ENCODE measurements around the gene SLC31A1. TPM values are rescaled to one million over a fixed set of nuclear protein-coding genes. Genes with fewer than 3 reads are reported as not detected.
A peak's percentile ranks its signal among the peaks of the same experiment; 100 is the strongest.

The SLC31A1 gene
- total and polyA plus RNA-seq, 2 of the 13 experiments (the other 11 are each of a cell fraction or from before 2014, with no cell fraction given), result 62.9 to 70.0 TPM

GRCh38 chr9:113275157-113276131, 54.1 kb downstream of the SLC31A1 start, which contains the start of the genes CDC26 and PRPF4 (continued):
- TF ChIP-seq ZNF691 (CRISPR knock-in tag; IDR thresholded peaks at IDR 0.05; ENCODE audit: borderline replicate concordance, low read depth) (no peak; the same call in 1 of the 2 replicates), HDAC6 (IDR thresholded peaks at IDR 0.05; ENCODE audit: low read depth, low read length) (no peak), NFE2L2 (IDR thresholded peaks at IDR 0.05; ENCODE audit: low read length) (no peak), NCOA1 (CRISPR knock-in tag; IDR thresholded peaks at IDR 0.05) (no peak), ZMYM4 (CRISPR knock-in tag; IDR thresholded peaks at IDR 0.05) (peak; percentile 59; the same call in 1 of the 2 replicates), ZNF564 (CRISPR knock-in tag; IDR thresholded peaks at IDR 0.05) (no peak), FOXM1 (CRISPR knock-in tag; IDR thresholded peaks at IDR 0.05) (no peak), ZNF773 (CRISPR knock-in tag; IDR thresholded peaks at IDR 0.05; ENCODE audit: borderline replicate concordance) (no peak), NCOR1 (IDR thresholded peaks at IDR 0.05; ENCODE audit: borderline replicate concordance, low read length) (no peak; the same call in 1 of the 2 replicates), ZC3H13 (CRISPR knock-in tag; IDR thresholded peaks at IDR 0.05) (0 out of 2 replicates have a peak, but pooled peaks have one; percentile 48), MAFK (conservative IDR thresholded peaks at IDR 0.05 in 1 of 2, IDR thresholded peaks at IDR 0.05 in 1 of 2; ENCODE audit: low read length in 2 of 2) (no peak), ZNF274 (CRISPR knock-in tag; IDR thresholded peaks at IDR 0.05) (peak; percentile 73; the same call in 1 of the 2 replicates), ZNF614 (CRISPR knock-in tag; IDR thresholded peaks at IDR 0.05; ENCODE audit: borderline replicate concordance) (peak; percentile 86; the same call in 1 of the 2 replicates), ATRX (CRISPR knock-in tag; IDR thresholded peaks at IDR 0.05; ENCODE audit: borderline replicate concordance) (no peak), ZBTB8A (CRISPR knock-in tag; IDR thresholded peaks at IDR 0.05; ENCODE audit: borderline replicate concordance, low read depth) (no peak), SIX4 (CRISPR knock-in tag; IDR thresholded peaks at IDR 0.05) (no peak; the same call in 1 of the 2 replicates), SMARCC2 (IDR thresholded peaks at IDR 0.05) (no peak), ZSCAN20 (CRISPR knock-in tag; IDR thresholded peaks at IDR 0.05; ENCODE audit: borderline replicate concordance) (no peak), TOPORS (CRISPR knock-in tag; IDR thresholded peaks at IDR 0.05) (0 out of 2 replicates have a peak, but pooled peaks have one; percentile 67), CENPT (CRISPR knock-in tag; IDR thresholded peaks at IDR 0.05; ENCODE audit: low read depth) (no peak), ZFP62 (CRISPR knock-in tag; IDR thresholded peaks at IDR 0.05) (no peak), ZMYM2 (CRISPR knock-in tag; IDR thresholded peaks at IDR 0.05) (no peak), ZNF180 (CRISPR knock-in tag; IDR thresholded peaks at IDR 0.05; ENCODE audit: borderline replicate concordance, low read depth) (peak; percentile 73; the same call in 1 of the 2 replicates), NR2F6 (IDR thresholded peaks at IDR 0.05) (peak; percentile 57), NR2F6 (CRISPR knock-in tag; IDR thresholded peaks at IDR 0.05) (peak; percentile 75; the same call in 1 of the 2 replicates), ZNF597 (CRISPR knock-in tag; IDR thresholded peaks at IDR 0.05) (no peak), ZNF619 (CRISPR knock-in tag; IDR thresholded peaks at IDR 0.05) (0 out of 2 replicates have a peak, but pooled peaks have one; percentile 75), MXD4 (CRISPR knock-in tag; IDR thresholded peaks at IDR 0.05) (peak; percentile 85), ZNF160 (CRISPR knock-in tag; IDR thresholded peaks at IDR 0.05) (peak; percentile 52; the same call in 1 of the 2 replicates), LCORL (IDR thresholded peaks at IDR 0.05) (no peak), LCORL (CRISPR knock-in tag; IDR thresholded peaks at IDR 0.05) (no peak; the same call in 1 of the 2 replicates), ZFP1 (CRISPR knock-in tag; IDR thresholded peaks at IDR 0.05) (no peak)

Data from HepG2 (cell line).